NT2/D1 (cell line): ENCODE results near the gene LIPC.

ENCODE experiments used
- DNase-seq: peaks from one replicate; pipeline ENCODE4 v3.0.0-alpha.2; 2011; ENCODE audit warnings: low read depth, low spot score
- H3K27me3 ChIP-seq: 2 replicates; pipeline ENCODE4 v1.6.0; 2011; ENCODE audit warnings: mild to moderate bottlenecking; ENCODE audit not compliant: insufficient read length, insufficient read depth
- H3K36me3 ChIP-seq: 2 replicates; pipeline ENCODE4 v1.6.1; 2011; ENCODE audit warnings: mild to moderate bottlenecking, low read length, mixed read lengths; ENCODE audit not compliant: insufficient read depth, insufficient read length
- H3K4me1 ChIP-seq: 2 replicates; pipeline ENCODE4 v1.5.1; 2011; ENCODE audit not compliant: insufficient read depth, insufficient read length
- H3K4me3 ChIP-seq: 2 replicates; pipeline ENCODE4 v1.5.1; 2011; ENCODE audit warnings: low read depth; ENCODE audit not compliant: insufficient read length
- H3K9ac ChIP-seq: 2 replicates; pipeline ENCODE4 v1.6.0; 2011; ENCODE audit warnings: low read depth; ENCODE audit not compliant: insufficient read length
- H3K9me3 ChIP-seq: 2 replicates; pipeline ENCODE4 v1.5.1; 2011; ENCODE audit warnings: mild to moderate bottlenecking, low read length; ENCODE audit not compliant: insufficient read depth
- SUZ12 ChIP-seq: IDR thresholded peaks from 2 replicates; pipeline ENCODE4 v1.6.1; 2011; ENCODE audit not compliant: insufficient read length, insufficient read depth; ENCODE audit errors: extremely low read depth
- YY1 ChIP-seq: IDR thresholded peaks from 2 replicates; pipeline ENCODE4 v1.6.1; 2011; ENCODE audit not compliant: insufficient read length, insufficient read depth
- ZNF274 ChIP-seq: IDR thresholded peaks from 2 replicates; pipeline ENCODE4 v1.6.1; 2011; ENCODE audit warnings: mild to moderate bottlenecking, low read depth, low read length

Gene LIPC

GRCh38 chr15:58517682-58518525 lies 86.1 kb downstream of the LIPC start:
- Histone ChIP-seq H3K27me3 (no peaks in the 10 kb centered on the region), H3K9ac (no peak overlapping the region), H3K4me3 (no peak overlapping the region), H3K36me3 (no peaks in the 10 kb centered on the region), H3K4me1 (no peaks in the 10 kb centered on the region), H3K9me3 (no peaks in the 10 kb centered on the region)
- TF ChIP-seq ZNF274 (no peak), YY1 (no peak), SUZ12 (no peak)
- DNase-seq: no peak

DNA sequence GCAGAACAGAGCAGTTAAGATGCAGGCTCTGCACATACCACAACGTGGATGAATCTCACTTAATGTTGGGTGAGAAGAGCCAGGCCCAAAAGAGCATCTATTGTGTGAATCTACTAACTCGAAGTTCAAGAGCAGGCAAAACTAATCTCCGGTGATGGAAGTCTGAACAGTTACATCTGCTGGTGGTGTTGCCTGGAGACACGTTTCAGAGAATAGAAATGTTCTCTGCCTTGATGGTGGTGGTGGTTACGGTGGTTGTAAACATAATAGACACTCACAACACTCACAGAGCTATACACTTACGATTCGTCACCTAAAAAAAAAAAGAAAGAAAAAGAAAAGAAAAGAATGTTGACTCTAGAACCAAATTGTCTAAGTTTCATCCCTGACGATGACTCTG lies 86.8 kb downstream of the LIPC start:
- TF ChIP-seq ZNF274 (no peak), SUZ12 (no peak), YY1 (no peak)
- H3K9ac ChIP-seq: no peak overlapping the region
- no peaks in the 10 kb centered on the region for H3K4me1 ChIP-seq
- H3K9me3 ChIP-seq: no peaks in the 10 kb centered on the region
- H3K4me3 ChIP-seq: no peak overlapping the region
- no peaks in the 10 kb centered on the region for H3K27me3 ChIP-seq
- no peak for DNase-seq
- H3K36me3 ChIP-seq: no peaks in the 10 kb centered on the region

GRCh38 chr15:58519516-58519915 lies 87.7 kb downstream of the LIPC start:
- TF ChIP-seq YY1: no peak
- no peak for TF ChIP-seq SUZ12
- no peak for TF ChIP-seq ZNF274
- Histone ChIP-seq H3K36me3 (no peaks in the 10 kb centered on the region), H3K4me3 (no peak overlapping the region), H3K9ac (no peak overlapping the region), H3K27me3 (no peaks in the 10 kb centered on the region), H3K9me3 (no peaks in the 10 kb centered on the region), H3K4me1 (no peaks in the 10 kb centered on the region)
- DNase-seq: no peak

DNA sequence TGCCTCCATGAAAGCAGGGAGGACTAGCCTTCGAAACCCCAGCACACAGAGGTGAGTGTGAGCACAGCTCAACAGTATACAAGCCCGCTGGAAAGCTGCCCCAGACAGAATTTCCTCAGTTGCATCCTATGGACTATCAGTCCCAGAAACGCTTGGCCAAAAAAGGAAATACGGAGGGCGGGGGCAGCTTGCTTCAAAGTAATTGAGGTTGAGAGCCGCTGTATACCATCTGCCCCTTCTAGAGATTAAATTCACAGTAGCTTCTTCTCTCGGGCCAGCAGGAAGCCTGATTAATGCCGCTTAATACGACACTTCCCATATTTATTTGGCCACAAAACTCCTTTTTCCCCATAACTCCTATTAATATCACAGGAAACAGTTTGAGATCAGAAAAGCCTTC lies 88.7 kb downstream of the LIPC start:
- no peaks in the 10 kb centered on the region for H3K36me3 ChIP-seq

DNA sequence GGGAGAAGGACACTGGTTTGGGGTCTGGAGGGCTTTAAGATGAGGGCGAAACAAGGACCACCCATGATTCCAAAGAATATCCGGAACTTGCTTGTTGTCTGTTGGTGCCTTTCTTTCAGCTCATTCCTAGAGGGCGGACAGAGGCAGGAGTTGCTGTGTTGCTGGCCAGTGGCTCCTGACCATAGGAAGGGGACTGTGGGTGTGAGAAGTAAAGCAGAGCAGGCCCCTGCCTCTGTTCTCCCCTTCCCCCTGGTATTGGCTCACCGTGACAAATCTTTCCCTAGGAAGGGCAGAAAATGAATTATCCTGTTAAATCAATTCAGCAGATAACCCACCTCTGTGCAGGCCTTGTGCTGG lies 89.1 kb downstream of the LIPC start:
- no peak for DNase-seq
- Histone ChIP-seq H3K27me3 (no peaks in the 10 kb centered on the region), H3K4me1 (no peaks in the 10 kb centered on the region), H3K9ac (no peak overlapping the region), H3K4me3 (no peak overlapping the region), H3K9me3 (no peaks in the 10 kb centered on the region), H3K36me3 (no peaks in the 10 kb centered on the region)
- TF ChIP-seq YY1: no peak
- no peak for TF ChIP-seq ZNF274
- no peak for TF ChIP-seq SUZ12

More for the DNA sequence above, 88.7 kb downstream of the LIPC start:
- H3K9me3 ChIP-seq: no peaks in the 10 kb centered on the region
- TF ChIP-seq SUZ12 (no peak), YY1 (no peak), ZNF274 (no peak)
- H3K4me1 ChIP-seq: no peaks in the 10 kb centered on the region
- H3K4me3 ChIP-seq: no peak overlapping the region
- no peak for DNase-seq
- no peak overlapping the region for H3K9ac ChIP-seq
- H3K27me3 ChIP-seq: no peaks in the 10 kb centered on the region

DNA sequence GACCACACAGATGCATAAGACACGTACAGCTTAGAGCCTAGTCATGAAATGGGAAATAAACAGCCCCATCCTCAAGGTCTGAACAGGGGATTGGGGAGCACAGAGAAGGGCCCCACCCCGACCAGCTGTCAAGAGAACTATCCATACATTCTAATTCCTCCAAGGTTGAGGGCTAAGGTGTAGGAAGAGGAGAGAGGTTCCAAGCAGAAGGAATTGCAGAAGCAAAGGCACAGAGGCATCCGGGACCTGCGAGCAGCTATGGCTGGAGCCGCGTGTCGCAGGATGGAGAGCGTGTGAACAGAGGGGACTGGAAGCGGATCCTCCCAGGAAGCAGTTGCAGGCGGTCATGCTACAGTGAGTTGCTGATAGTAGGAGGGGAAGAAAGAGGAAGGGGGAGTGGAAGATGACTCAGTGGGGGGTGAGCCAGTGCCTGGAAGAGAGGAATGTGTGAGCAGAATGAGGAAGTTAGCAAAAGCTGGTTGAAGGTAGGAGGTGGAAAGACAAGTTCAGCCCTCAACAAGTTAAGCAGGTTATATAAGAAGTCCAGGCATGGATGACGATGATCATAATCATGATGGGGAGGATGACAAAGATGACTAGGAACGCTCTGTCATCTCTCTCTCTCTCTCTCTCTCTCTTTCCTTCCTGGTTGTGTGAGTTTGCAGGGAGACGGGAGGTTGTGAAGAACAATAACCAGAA lies 89.7 kb downstream of the LIPC start:
- no peak overlapping the region for H3K9ac ChIP-seq
- H3K4me1 ChIP-seq: no peaks in the 10 kb centered on the region
- H3K36me3 ChIP-seq: no peaks in the 10 kb centered on the region
- H3K27me3 ChIP-seq: no peaks in the 10 kb centered on the region
- TF ChIP-seq SUZ12: no peak
- H3K9me3 ChIP-seq: no peaks in the 10 kb centered on the region
- DNase-seq: peak; percentile 11
- no peak overlapping the region for H3K4me3 ChIP-seq

DNA sequence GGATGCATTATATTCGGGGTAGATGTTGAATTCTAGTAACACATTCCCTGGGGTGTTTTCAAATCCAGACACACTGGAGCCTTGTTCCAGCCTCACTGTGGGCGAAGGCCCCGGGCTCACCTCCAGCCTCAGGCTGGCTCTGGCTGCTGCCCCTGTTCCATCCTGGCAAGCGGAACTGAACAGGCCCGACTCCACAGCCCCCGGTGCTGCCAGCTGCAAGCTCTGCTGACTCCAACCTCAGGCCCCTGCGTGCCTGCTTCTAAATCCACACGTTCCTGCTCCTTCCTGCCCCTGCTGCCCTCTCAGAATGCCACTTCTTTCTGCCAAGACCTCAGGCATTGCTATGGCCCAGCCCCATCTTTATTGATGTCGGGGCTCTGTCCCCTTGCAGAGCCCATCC lies 90.6 kb downstream of the LIPC start:
- Histone ChIP-seq H3K4me1 (no peaks in the 10 kb centered on the region), H3K27me3 (no peaks in the 10 kb centered on the region), H3K4me3 (no peak overlapping the region), H3K9me3 (no peaks in the 10 kb centered on the region), H3K9ac (no peak overlapping the region), H3K36me3 (no peaks in the 10 kb centered on the region)
- TF ChIP-seq YY1 (no peak), ZNF274 (no peak), SUZ12 (no peak)
- no peak for DNase-seq
